Thymus (tissue), 11 donors: ENCODE measurements around the gene ICOS. TPM values are rescaled to one million over a fixed set of nuclear protein-coding genes. Genes with fewer than 3 reads are reported as not detected.
"Not testable (repeated sequence)": the region's sequence is repeated elsewhere in the genome, so short reads cannot be mapped to it uniquely, and the experiment has no call there.

ENCODE experiments used
- DNase-seq, 9 donors: peaks; one replicate each; pipeline ENCODE4 v3.0.0-alpha.2; 2013; ENCODE audit warnings: low spot score in 9 of 9, low read depth in 6 of 9, missing footprints in 1 of 9
- H3K27ac ChIP-seq, 2 donors: one replicate each; pipeline ENCODE4 v1.5.1; 2013; ENCODE audit warnings: control low read depth in 1 of 2, low read depth in 1 of 2, low read length in 1 of 2, mild to moderate bottlenecking in 1 of 2, moderate library complexity in 1 of 2
- H3K27me3 ChIP-seq, 2 donors: one replicate each; pipeline ENCODE4 v1.5.1; 2013; ENCODE audit warnings: low read length in 1 of 2; ENCODE audit not compliant: control insufficient read depth in 2 of 2, insufficient read depth in 1 of 2
- H3K36me3 ChIP-seq, 2 donors: one replicate each; pipeline ENCODE4 v1.5.1; 2013; ENCODE audit warnings: low read length in 1 of 2, mild to moderate bottlenecking in 1 of 2, moderate library complexity in 1 of 2; ENCODE audit not compliant: control insufficient read depth in 2 of 2, insufficient read depth in 2 of 2
- H3K4me1 ChIP-seq, 2 donors: one replicate each; pipeline ENCODE4 v1.5.1; 2013; ENCODE audit warnings: low read length in 2 of 2; ENCODE audit not compliant: control insufficient read depth in 2 of 2, insufficient read depth in 2 of 2
- H3K4me3 ChIP-seq, 2 donors: one replicate each; pipeline ENCODE4 v1.5.1; 2013; ENCODE audit warnings: low read length in 2 of 2, control low read depth in 1 of 2, mild to moderate bottlenecking in 1 of 2
- H3K9me3 ChIP-seq, 2 donors: one replicate each; pipeline ENCODE4 v1.5.1; 2013; ENCODE audit warnings: low read length in 1 of 2, mild to moderate bottlenecking in 1 of 2; ENCODE audit not compliant: control insufficient read depth in 2 of 2, insufficient read depth in 1 of 2
- WGBS: extraction: QIAGEN DNeasy Blood & Tissue Kit; methylation state at CpG from one replicate; pipeline ENCODE4 v1.1.7; 2013; 5-methylcytosine and 5-hydroxymethylcytosine counted together
- polyA plus RNA-seq: library from polyadenylated mRNA; stranded (reverse); fragments of 200-250 nt; gene quantifications from one replicate; pipeline ENCODE4 v1.2.3, GENCODE V29; 2013
- total RNA-seq: library from RNA; stranded (reverse); fragments of 120-200 nt; gene quantifications from one replicate; pipeline ENCODE4 v1.2.4, GENCODE V29; 2013
- donor health status: healthy.

Gene ICOS
- total and polyA plus RNA-seq, 2 donors, result 16.9 to 67.8 TPM

- H3K9me3 ChIP-seq, result no peaks in the 10 kb centered on the region
- no peaks in the 10 kb centered on the region for H3K27me3 ChIP-seq
- H3K36me3 ChIP-seq, result no peaks in the 10 kb centered on the region
- no peaks in the 10 kb centered on the region for H3K4me1 ChIP-seq
- no peak for DNase-seq
- 94% methylated on average over 3 of the region's 3 CpGs for WGBS
- H3K4me3 ChIP-seq, result no peak overlapping the region
- no peak overlapping the region for H3K27ac ChIP-seq
These were observed 37.1 kb downstream of the ICOS start for GRCh38 chr2:203973676-203974075.

- H3K36me3 ChIP-seq, result no peaks in the 10 kb centered on the region
- no peak overlapping the region for H3K4me3 ChIP-seq
- no peaks in the 10 kb centered on the region for H3K27me3 ChIP-seq
- H3K27ac ChIP-seq, result no peak overlapping the region
- DNase-seq, result no peak
- 95% methylated on average over 2 of the region's 2 CpGs for WGBS
- H3K4me1 ChIP-seq, result no peaks in the 10 kb centered on the region
- no peaks in the 10 kb centered on the region for H3K9me3 ChIP-seq
These were observed 39.3 kb downstream of the ICOS start for GRCh38 chr2:203975912-203976311.

GRCh38 chr2:203982276-203982675 is 45.7 kb downstream of the ICOS start:
- H3K4me3 ChIP-seq, result no peak overlapping the region
- DNase-seq, result no peak
- no peak overlapping the region for H3K27ac ChIP-seq
- H3K36me3 ChIP-seq, result no peaks in the 10 kb centered on the region
- no peaks in the 10 kb centered on the region for H3K27me3 ChIP-seq
- H3K4me1 ChIP-seq, result peaks cover 0 to 1% of the 10 kb centered on the region in 2 donors
- WGBS, result 94% methylated on average over 3 of the region's 3 CpGs
- no peaks in the 10 kb centered on the region for H3K9me3 ChIP-seq

GRCh38 chr2:203983064-203983715 is 46.6 kb downstream of the ICOS start:
- Histone ChIP-seq H3K27me3 (no peaks in the 10 kb centered on the region), H3K4me3 (no peak overlapping the region), H3K4me1 (peaks cover 0 to 6% of the 10 kb centered on the region in 2 donors), H3K27ac (no peak overlapping the region), H3K36me3 (no peaks in the 10 kb centered on the region), H3K9me3 (no peaks in the 10 kb centered on the region)
- no peak for DNase-seq
- WGBS, result 92% methylated on average over 5 of the region's 5 CpGs

GRCh38 chr2:203985978-203986377 is 49.4 kb downstream of the ICOS start:
- DNase-seq, H3K36me3 ChIP-seq, H3K4me3 ChIP-seq, H3K27me3 ChIP-seq, H3K9me3 ChIP-seq, H3K27ac ChIP-seq: not testable (repeated sequence)
- H3K4me1 ChIP-seq, result peaks cover 3 to 12% of the 10 kb centered on the region in 2 donors
- 93% methylated on average over 3 of the region's 3 CpGs for WGBS

GRCh38 chr2:203987959-203988358 is 51.4 kb downstream of the ICOS start:
- DNase-seq, result peak; percentile 17 to 73 (median 40)
- H3K27me3 ChIP-seq, result no peaks in the 10 kb centered on the region
- no peaks in the 10 kb centered on the region for H3K36me3 ChIP-seq
- peaks cover 3 to 12% of the 10 kb centered on the region in 2 donors for H3K4me1 ChIP-seq
- no peaks in the 10 kb centered on the region for H3K9me3 ChIP-seq
- no peak overlapping the region for H3K27ac ChIP-seq
- WGBS, result 48% methylated on average over 2 of the region's 2 CpGs
- no peak overlapping the region for H3K4me3 ChIP-seq

- Histone ChIP-seq H3K36me3 (no peaks in the 10 kb centered on the region), H3K4me3 (no peak overlapping the region), H3K27ac (no peak overlapping the region), H3K27me3 (no peaks in the 10 kb centered on the region), H3K4me1 (peaks cover 3 to 12% of the 10 kb centered on the region in 2 donors), H3K9me3 (no peaks in the 10 kb centered on the region)
- no peak for DNase-seq
- WGBS, result 95% methylated on average over 6 of the region's 6 CpGs
These were observed 52.1 kb downstream of the ICOS start for GRCh38 chr2:203988500-203989260.

- H3K4me1 ChIP-seq, result peaks cover 3 to 12% of the 10 kb centered on the region in 2 donors
- no peak for DNase-seq
These were observed 53.0 kb downstream of the ICOS start for GRCh38 chr2:203989521-203989920.

GRCh38 chr2:203992509-203992908 is 55.9 kb downstream of the ICOS start:
- WGBS, result 87% methylated on average over 1 of the region's 1 CpG
- DNase-seq, result no peak

More at GRCh38 chr2:203989521-203989920, 53.0 kb downstream of the ICOS start:
- Histone ChIP-seq H3K27ac (no peak overlapping the region), H3K4me3 (no peak overlapping the region), H3K27me3 (no peaks in the 10 kb centered on the region), H3K9me3 (no peaks in the 10 kb centered on the region), H3K36me3 (no peaks in the 10 kb centered on the region)
- 74% methylated on average over 2 of the region's 2 CpGs for WGBS

More at GRCh38 chr2:203992509-203992908, 55.9 kb downstream of the ICOS start:
- no peak overlapping the region for H3K27ac ChIP-seq
- no peaks in the 10 kb centered on the region for H3K27me3 ChIP-seq
- H3K9me3 ChIP-seq, result no peaks in the 10 kb centered on the region
- H3K4me3 ChIP-seq, result no peak overlapping the region
- peaks cover 3 to 9% of the 10 kb centered on the region in 2 donors for H3K4me1 ChIP-seq
- H3K36me3 ChIP-seq, result no peaks in the 10 kb centered on the region
